Tibial artery (tissue), 4 donors: ENCODE measurements around the gene ZCCHC7.

Experiments used
- DNase-seq, 2 donors: peaks; one replicate each; pipeline ENCODE4 v3.0.0-alpha.2; 2019
- H3K27ac ChIP-seq, 2 donors: fragments of 200-600 bp; sonication (generic) in 1 of 2; 1 replicate in 1 of 2; 2 replicates in 1 of 2; pipeline ENCODE4 v1.5.1; 2018 to 2019; ENCODE audit warnings: mild to moderate bottlenecking in 1 of 2
- H3K27me3 ChIP-seq, 2 donors: fragments of 200-600 bp; sonication (generic) in 1 of 2; one replicate each; pipeline versions ENCODE4 v1.5.1 to v1.6.0; 2016 to 2019
- H3K36me3 ChIP-seq, 3 donors: fragments of 200-600 bp; sonication (generic) in 2 of 3; one replicate each; pipeline ENCODE4 v1.5.1; 2016 to 2019; ENCODE audit warnings: mild to moderate bottlenecking in 2 of 3
- H3K4me1 ChIP-seq, 4 donors: fragments of 200-600 bp; sonication (generic) in 2 of 4; 1 replicate in 3 of 4; 2 replicates in 1 of 4; pipeline ENCODE4 v1.5.1; 2016 to 2019
- H3K4me3 ChIP-seq, 2 donors: fragments of 200-600 bp; sonication (generic) in 1 of 2; 1 replicate in 1 of 2; 2 replicates in 1 of 2; pipeline ENCODE4 v1.5.1; 2018 to 2019; ENCODE audit warnings: mild to moderate bottlenecking in 2 of 2
- H3K9me3 ChIP-seq, 3 donors: fragments of 200-600 bp; sonication (generic) in 1 of 3; one replicate each; pipeline ENCODE4 v1.5.1; 2016 to 2019
- intact Hi-C: fragments of 100-400 bp; cut with DNase I; formaldehyde crosslinking; loops from one replicate; pipeline ENCODE4 v1.15.0; 2023; ENCODE audit warnings: low total_unique reads
- TF ChIP-seq, protein P1 (sequence below), 2 experiments: fragments of 200-600 bp in 1 of 2; fragments of 450-650 bp in 1 of 2; IDR thresholded peaks; one replicate each; pipeline ENCODE4 v1.5.1; 2017 to 2019; ENCODE audit warnings: antibody characterized with exemption in 2 of 2, mild to moderate bottlenecking in 1 of 2, moderate library complexity in 1 of 2

Gene ZCCHC7

DNA sequence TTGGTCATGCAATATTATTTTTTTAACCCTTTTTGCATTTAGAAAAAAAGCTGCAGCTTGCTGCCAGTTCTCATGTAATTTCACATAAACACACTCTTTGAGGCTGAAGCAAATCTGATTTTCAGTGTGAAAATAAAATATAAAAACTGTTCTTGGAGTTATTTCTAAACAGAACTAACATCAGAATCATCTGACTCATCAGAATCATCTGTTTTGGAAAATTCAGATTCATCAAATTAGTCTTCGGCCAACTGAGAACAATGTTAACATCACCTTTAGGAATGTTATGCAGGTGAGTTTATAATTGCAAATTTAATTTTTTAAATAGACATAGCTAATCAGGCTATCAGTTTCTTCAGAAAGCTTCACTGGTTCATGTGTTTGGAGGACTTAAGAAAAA, 45.3 kb downstream of the ZCCHC7 start:
- no peaks in the 10 kb centered on the region for H3K9me3 ChIP-seq
- intact Hi-C loops = no loop called here
- no peak for DNase-seq
- no peak overlapping the region for H3K27ac ChIP-seq
- peaks cover 0 to 11% (median 11%) of the 10 kb centered on the region in 3 donors for H3K36me3 ChIP-seq
- H3K4me1 ChIP-seq = peaks cover 0 to 17% (median 0%) of the 10 kb centered on the region in 4 donors
- H3K27me3 ChIP-seq = no peaks in the 10 kb centered on the region
- no peak overlapping the region for H3K4me3 ChIP-seq
- TF ChIP-seq, protein P1, sequence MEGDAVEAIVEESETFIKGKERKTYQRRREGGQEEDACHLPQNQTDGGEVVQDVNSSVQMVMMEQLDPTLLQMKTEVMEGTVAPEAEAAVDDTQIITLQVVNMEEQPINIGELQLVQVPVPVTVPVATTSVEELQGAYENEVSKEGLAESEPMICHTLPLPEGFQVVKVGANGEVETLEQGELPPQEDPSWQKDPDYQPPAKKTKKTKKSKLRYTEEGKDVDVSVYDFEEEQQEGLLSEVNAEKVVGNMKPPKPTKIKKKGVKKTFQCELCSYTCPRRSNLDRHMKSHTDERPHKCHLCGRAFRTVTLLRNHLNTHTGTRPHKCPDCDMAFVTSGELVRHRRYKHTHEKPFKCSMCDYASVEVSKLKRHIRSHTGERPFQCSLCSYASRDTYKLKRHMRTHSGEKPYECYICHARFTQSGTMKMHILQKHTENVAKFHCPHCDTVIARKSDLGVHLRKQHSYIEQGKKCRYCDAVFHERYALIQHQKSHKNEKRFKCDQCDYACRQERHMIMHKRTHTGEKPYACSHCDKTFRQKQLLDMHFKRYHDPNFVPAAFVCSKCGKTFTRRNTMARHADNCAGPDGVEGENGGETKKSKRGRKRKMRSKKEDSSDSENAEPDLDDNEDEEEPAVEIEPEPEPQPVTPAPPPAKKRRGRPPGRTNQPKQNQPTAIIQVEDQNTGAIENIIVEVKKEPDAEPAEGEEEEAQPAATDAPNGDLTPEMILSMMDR (IDR thresholded peaks at IDR 0.05) = no peak

DNA sequence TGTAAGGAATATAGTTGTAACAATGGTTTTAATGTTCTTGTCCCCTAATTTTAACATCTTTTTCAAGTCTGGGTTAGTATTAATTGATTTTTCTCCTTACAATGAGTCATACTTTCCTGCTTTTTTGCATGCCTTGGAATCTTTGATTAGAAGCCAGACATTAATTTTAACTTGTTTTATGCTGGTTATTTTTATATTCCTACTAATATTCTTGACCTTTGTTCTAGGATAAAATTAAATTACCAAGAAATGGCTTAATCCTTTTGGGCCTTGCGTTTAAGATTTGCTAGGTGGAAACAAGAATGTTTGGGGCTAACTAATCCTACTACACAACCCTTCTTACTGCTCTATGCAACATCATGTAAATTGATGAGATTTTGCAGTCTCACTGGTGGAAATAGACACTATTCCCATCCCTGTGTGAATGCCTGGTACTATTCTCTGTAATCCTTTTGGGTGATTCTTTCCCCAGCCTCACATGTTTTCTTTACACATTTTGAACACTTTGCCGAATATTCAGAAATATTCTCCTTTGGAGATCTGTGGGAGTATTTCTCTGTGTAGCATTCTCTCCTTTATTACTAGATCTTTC, 47.2 kb downstream of the ZCCHC7 start:
- no peaks in the 10 kb centered on the region for H3K27me3 ChIP-seq
- peaks cover 0 to 17% (median 0%) of the 10 kb centered on the region in 4 donors for H3K4me1 ChIP-seq
- H3K27ac ChIP-seq = no peak overlapping the region
- no peak overlapping the region for H3K4me3 ChIP-seq
- TF ChIP-seq, protein P1 (IDR thresholded peaks at IDR 0.05) = no peak
- intact Hi-C loops = no loop called here
- H3K9me3 ChIP-seq = no peaks in the 10 kb centered on the region
- no peak for DNase-seq
- peaks cover 0 to 11% (median 0%) of the 10 kb centered on the region in 3 donors for H3K36me3 ChIP-seq

DNA sequence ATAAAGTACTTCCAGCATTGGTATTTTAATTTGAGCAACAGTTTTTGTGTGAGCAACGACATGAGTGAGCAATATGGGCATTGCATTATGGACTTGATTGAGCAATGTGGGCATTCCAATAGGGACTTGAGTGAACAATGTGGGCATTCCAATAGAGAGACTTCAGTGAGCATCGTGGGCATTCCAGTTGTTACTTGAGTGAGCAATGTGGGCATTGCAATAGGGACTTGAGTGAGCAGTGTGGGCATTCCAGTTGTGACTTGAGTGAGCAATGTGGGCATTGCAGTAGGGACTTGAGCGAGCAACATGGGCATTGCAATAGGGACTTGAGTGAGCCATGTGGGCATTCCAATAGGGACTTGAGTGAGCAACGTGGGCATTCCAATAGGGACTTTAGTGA, 52.2 kb downstream of the ZCCHC7 start:
- TF ChIP-seq, protein P1 (IDR thresholded peaks at IDR 0.05) = no peak
- Histone ChIP-seq H3K9me3 (no peaks in the 10 kb centered on the region), H3K36me3 (no peaks in the 10 kb centered on the region), H3K27ac (no peak overlapping the region), H3K4me1 (peaks cover 0 to 17% (median 0%) of the 10 kb centered on the region in 4 donors), H3K27me3 (no peaks in the 10 kb centered on the region), H3K4me3 (no peak overlapping the region)
- DNase-seq = no peak
- intact Hi-C loops = no loop called here

DNA sequence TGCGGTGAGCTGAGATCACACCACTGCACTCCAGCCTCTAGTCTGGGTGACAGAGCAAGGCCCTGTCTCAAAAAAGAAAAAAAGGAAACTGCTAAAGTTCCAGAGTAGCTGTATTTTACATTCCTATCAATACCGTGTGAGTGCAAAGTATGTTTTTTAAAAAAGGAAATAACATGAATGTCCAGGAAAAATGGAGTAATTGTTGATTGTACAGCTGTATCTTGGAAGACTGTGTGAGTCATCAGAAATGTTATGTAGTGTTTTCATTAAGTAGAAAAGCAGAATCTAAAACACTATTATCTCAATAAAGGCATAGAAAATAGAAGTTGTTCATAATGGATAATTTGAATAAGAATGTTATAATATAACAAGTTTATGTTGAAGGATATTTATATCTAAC, 53.9 kb downstream of the ZCCHC7 start:
- Histone ChIP-seq H3K4me3 (no peak overlapping the region), H3K9me3 (no peaks in the 10 kb centered on the region), H3K27ac (no peak overlapping the region), H3K36me3 (no peaks in the 10 kb centered on the region), H3K4me1 (peaks cover 0 to 8% (median 0%) of the 10 kb centered on the region in 4 donors), H3K27me3 (no peaks in the 10 kb centered on the region)
- intact Hi-C loops = no loop called here
- TF ChIP-seq, protein P1 (IDR thresholded peaks at IDR 0.05) = no peak
- no peak for DNase-seq

DNA sequence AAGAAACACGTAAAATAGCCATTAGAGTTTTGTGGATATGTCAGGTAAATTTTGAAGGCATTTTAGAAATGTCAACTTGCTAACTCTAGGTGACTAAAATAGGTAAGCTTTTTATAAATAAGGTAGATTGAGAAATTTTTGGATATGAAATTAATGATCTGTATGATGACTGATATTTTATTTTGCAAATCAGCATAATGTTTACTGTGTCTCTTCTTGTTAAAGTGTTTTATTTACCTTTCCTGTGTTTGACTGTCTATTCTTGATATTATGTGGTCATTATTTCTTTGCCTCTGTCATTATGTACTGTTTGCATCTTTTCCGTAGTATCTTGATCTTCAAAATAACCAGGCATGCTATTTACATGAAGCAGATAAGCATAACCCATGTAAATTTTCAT, 58.4 kb downstream of the ZCCHC7 start:
- Histone ChIP-seq H3K4me1 (peaks cover 0 to 2% (median 0%) of the 10 kb centered on the region in 4 donors), H3K36me3 (no peaks in the 10 kb centered on the region), H3K4me3 (no peak overlapping the region), H3K27ac (no peak overlapping the region), H3K27me3 (no peaks in the 10 kb centered on the region), H3K9me3 (no peaks in the 10 kb centered on the region)
- TF ChIP-seq, protein P1 (IDR thresholded peaks at IDR 0.05) = no peak
- intact Hi-C loops = no loop called here
- DNase-seq = no peak

DNA sequence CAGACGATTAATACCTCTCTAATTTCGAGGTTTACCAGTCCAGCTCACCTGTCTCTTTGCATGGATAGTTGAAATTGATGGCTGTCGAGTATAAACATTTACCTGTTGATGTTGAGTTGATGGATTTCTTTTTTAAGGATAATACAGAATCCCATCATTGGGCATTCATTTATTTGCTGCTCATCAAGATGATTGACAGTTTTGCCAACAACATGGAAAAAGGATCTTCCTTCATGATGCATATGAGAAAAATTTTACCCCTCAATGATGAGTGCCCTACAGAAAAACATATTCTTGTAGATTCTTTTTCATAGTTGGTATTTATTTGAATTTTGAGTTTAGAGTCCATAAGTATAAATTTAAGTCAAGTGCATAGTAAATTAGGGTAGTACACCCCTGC, 59.2 kb downstream of the ZCCHC7 start:
- Histone ChIP-seq H3K4me1 (peaks cover 0 to 4% (median 0%) of the 10 kb centered on the region in 4 donors), H3K36me3 (no peaks in the 10 kb centered on the region), H3K9me3 (no peaks in the 10 kb centered on the region), H3K4me3 (no peak overlapping the region), H3K27ac (no peak overlapping the region), H3K27me3 (no peaks in the 10 kb centered on the region)
- no peak for DNase-seq
- TF ChIP-seq, protein P1 (IDR thresholded peaks at IDR 0.05) = no peak
- intact Hi-C loops = no loop called here
